Measurements from ENCODE around the gene TMEM51. TPM values are rescaled to one million over a fixed set of nuclear protein-coding genes. Genes with fewer than 3 reads are reported as not detected.

Gene TMEM51
- polyA plus RNA-seq, 3 donors = 17.2 to 18.2 (median 17.3) TPM

GRCh38 chr1:15262706-15263105, 109.2 kb downstream of the TMEM51 start:
- DNase-seq (ENCODE audit: low read depth in 3 of 3, low spot score in 2 of 3) = no peak

DNA sequence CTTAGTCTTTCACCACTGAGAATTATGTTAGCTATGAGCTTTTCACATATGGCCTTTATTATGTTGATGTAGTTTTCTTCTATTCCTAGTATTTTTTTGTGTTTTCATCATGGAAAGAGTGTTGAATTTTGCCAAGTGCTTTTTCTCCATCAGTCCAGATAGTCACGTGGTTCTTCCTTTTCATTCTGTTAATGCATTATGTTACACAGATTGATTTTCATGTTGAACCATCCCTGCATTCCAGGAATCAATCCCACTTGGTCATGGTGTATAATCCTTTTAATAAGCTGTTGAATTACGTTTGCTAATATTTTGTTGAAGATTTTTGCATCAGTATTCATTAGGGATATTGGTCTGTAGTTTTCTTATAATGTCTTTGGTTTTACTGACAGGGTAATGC, 111.2 kb downstream of the TMEM51 start:
- no peak for DNase-seq (ENCODE audit: low read depth in 3 of 3, low spot score in 2 of 3)

Other genes starting within 250 kb of the TMEM51 start
- 1 to 10 TPM; 2.4 to 3.6 (median 3.2) TPM for gene FHAD1, start 93.5 kb downstream of the TMEM51 start, polyA plus RNA-seq (ENCODE audit: insufficient read length in 3 of 3)

Data from right renal cortex interstitium (tissue), 3 donors.